Measurements from ENCODE around the gene SMIM27. TPM values are rescaled to one million over a fixed set of nuclear protein-coding genes. Genes with fewer than 3 reads are reported as not detected.

SMIM27 gene
- total and polyA plus RNA-seq, 2 donors (not counting 1 experiment from before 2014, with no cell fraction given), result 9.5 to 20.9 TPM

GRCh38 chr9:32551276-32552051, 663 bp upstream of the SMIM27 start:
- POLR2A ChIA-PET, result interaction anchor here (1.4 to 2.5 kb wide), 4 partner anchors 22 to 167 kb away, joined by 4 to 16 read pairs (median 8); partner anchors contain the start of genes ACO1, NDUFB6 and RIGI
- no peaks in the 10 kb centered on the region for H3K27me3 Mint-ChIP-seq

More at GRCh38 chr9:32551276-32552051, 663 bp upstream of the SMIM27 start:
- H3K4me1 Mint-ChIP-seq, result peaks cover 37% of the 10 kb centered on the region
- ATAC-seq (ENCODE audit: low read depth) (peak; percentile 0), DNase-seq (peak; percentile 73)
- peak overlapping the region; percentile 86 to 98 (median 87) for H3K4me3 ChIP-seq (ENCODE audit: control extremely low read depth in 1 of 5, extremely low read depth in 1 of 5, insufficient read depth in 1 of 5, low read depth in 2 of 5, low read length in 4 of 5)
- H3K27me3 ChIP-seq (replicated peaks in 1 of 4; ENCODE audit: control extremely low read depth in 1 of 4, control insufficient read depth in 3 of 4, insufficient read depth in 4 of 4, low read length in 3 of 4), result no peaks in the 10 kb centered on the region
- CTCF ChIA-PET, result interaction anchor here (0.8 to 5.2 kb wide), 9 partner anchors 11 to 172 kb away, joined by 3 to 30 read pairs (median 10); partner anchors contain the start of genes ACO1, NDUFB6 and RIGI
- peak overlapping the region; percentile 91 for H3K27ac Mint-ChIP-seq
- H3K79me2 ChIP-seq (ENCODE audit: control insufficient read depth, insufficient read depth, low read length), result peaks cover 62% of the 10 kb centered on the region
- no peaks in the 10 kb centered on the region for H3K9me3 Mint-ChIP-seq (ENCODE audit: insufficient read depth)
- H3K27ac ChIP-seq (ENCODE audit: low read length in 2 of 2), result peak overlapping the region; percentile 89 to 92
- peak overlapping the region; percentile 88 for H3K9ac ChIP-seq (ENCODE audit: low read length)
- H3K4me2 ChIP-seq (replicated peaks; ENCODE audit: low read depth, low read length, poor library complexity, severe bottlenecking), result peak overlapping the region; percentile 81
- H3K9me3 ChIP-seq (ENCODE audit: control extremely low read depth in 1 of 3, control insufficient read depth in 2 of 3, insufficient read depth in 1 of 3, low read length in 2 of 3), result no peaks in the 10 kb centered on the region
- WGBS (ENCODE audit: insufficient coverage), result 1% methylated on average over 21 of the region's 36 CpGs
- H3K4me3 Mint-ChIP-seq, result peak overlapping the region; percentile 91
- peaks cover 14 to 15% of the 10 kb centered on the region in 2 donors for H3K4me1 ChIP-seq (ENCODE audit: control insufficient read depth in 2 of 2, insufficient read depth in 2 of 2, low read length in 2 of 2)
- peaks cover 0 to 7% of the 10 kb centered on the region in 2 experiments for H3K36me3 ChIP-seq (replicated peaks in 1 of 2; ENCODE audit: control extremely low read depth in 1 of 2, control insufficient read depth in 1 of 2, extremely low read depth in 1 of 2, insufficient read depth in 2 of 2, low read length in 1 of 2)
- peaks cover 14% of the 10 kb centered on the region for H4K20me1 ChIP-seq (ENCODE audit: control insufficient read depth, insufficient read depth, low read length, poor library complexity, severe bottlenecking)
- peak overlapping the region; percentile 89 for H2AFZ ChIP-seq (ENCODE audit: insufficient read depth, low read depth, low read length, poor library complexity, severe bottlenecking)
- intact Hi-C loops (cut with micrococcal nuclease), result loop anchor here (1.0 to 10.0 kb wide), 7 partner anchors 22 to 743 kb away; partner anchors contain the start of genes ACO1, APTX, BAG1 and CHMP5
- TF ChIP-seq CTCF (IDR thresholded peaks at IDR 0.05), result no peak
- no peak for TF ChIP-seq EZH2 (IDR thresholded peaks at IDR 0.05; ENCODE audit: borderline replicate concordance, insufficient read depth, low read depth, low read length, poor library complexity, severe bottlenecking)

Measured in B cell (primary cell).